ENCODE data around the gene LMAN1L.

The LMAN1L gene

DNA sequence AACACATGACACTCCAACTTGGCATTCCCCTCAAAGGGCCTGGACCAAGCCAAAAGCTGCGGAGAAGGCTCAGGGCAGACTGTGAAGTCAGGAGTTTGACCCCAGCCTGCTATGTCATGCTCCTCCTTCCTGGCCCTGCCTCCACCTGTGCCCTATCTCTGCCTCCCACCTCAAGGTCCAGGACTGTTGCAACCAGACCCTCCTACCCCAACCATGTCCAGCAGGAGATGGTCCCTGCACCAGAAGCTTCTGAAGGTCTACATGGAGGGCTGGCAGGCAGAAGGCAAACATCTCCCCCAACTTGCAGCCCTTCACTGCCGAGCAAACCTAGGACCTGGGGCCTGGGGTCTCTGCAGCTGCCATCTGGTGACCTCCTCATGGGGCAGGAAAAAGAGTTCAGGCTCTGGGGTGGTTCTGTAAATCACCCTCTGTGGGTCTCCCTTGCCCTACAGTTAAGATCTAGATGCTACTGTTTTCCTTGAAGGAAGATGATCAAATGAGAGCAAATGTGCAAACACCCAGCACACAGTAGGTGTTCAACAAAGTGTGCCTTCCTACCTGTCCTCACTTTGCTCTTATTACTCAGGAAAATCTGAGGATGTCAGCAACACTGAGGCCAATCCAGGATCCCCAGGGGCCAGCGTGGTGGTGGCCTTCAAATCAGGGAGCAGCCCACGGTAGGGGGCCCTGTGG, 42.3 kb upstream of the LMAN1L start:
- no peak overlapping the region for H3K4me3 ChIP-seq (ENCODE audit: control insufficient read depth, low read depth, low read length)
- TF ChIP-seq, protein P1, sequence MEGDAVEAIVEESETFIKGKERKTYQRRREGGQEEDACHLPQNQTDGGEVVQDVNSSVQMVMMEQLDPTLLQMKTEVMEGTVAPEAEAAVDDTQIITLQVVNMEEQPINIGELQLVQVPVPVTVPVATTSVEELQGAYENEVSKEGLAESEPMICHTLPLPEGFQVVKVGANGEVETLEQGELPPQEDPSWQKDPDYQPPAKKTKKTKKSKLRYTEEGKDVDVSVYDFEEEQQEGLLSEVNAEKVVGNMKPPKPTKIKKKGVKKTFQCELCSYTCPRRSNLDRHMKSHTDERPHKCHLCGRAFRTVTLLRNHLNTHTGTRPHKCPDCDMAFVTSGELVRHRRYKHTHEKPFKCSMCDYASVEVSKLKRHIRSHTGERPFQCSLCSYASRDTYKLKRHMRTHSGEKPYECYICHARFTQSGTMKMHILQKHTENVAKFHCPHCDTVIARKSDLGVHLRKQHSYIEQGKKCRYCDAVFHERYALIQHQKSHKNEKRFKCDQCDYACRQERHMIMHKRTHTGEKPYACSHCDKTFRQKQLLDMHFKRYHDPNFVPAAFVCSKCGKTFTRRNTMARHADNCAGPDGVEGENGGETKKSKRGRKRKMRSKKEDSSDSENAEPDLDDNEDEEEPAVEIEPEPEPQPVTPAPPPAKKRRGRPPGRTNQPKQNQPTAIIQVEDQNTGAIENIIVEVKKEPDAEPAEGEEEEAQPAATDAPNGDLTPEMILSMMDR (IDR thresholded peaks at IDR 0.05; ENCODE audit: control insufficient read depth, insufficient read depth, low read depth, low read length, missing control alignments) = no peak
- DNase-seq (ENCODE audit: low read depth) = no peak

DNA sequence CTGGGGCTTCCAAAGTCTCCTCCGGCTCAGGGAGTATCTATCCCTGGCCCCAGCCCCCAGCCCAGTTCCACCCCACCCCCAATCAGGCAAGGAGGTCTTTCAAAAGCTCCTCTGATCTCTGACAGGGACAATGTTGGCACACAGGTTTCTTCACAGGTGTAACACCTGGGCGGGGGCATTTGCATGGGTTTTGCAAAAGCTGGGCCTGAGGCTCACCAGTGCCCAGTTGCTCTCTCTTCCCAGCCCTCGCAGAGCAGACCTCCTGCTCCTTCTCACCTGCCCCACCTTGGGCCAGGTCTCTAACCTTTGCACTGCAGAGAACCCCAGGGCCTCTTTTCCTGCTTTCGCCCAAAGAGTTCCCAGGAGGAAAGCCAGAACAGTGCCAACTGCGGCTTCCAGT, 39.3 kb upstream of the LMAN1L start:
- no peak for DNase-seq (ENCODE audit: low read depth)
- TF ChIP-seq, protein P1 (IDR thresholded peaks at IDR 0.05; ENCODE audit: control insufficient read depth, insufficient read depth, low read depth, low read length, missing control alignments) = no peak
- no peak overlapping the region for H3K4me3 ChIP-seq (ENCODE audit: control insufficient read depth, low read depth, low read length)

DNA sequence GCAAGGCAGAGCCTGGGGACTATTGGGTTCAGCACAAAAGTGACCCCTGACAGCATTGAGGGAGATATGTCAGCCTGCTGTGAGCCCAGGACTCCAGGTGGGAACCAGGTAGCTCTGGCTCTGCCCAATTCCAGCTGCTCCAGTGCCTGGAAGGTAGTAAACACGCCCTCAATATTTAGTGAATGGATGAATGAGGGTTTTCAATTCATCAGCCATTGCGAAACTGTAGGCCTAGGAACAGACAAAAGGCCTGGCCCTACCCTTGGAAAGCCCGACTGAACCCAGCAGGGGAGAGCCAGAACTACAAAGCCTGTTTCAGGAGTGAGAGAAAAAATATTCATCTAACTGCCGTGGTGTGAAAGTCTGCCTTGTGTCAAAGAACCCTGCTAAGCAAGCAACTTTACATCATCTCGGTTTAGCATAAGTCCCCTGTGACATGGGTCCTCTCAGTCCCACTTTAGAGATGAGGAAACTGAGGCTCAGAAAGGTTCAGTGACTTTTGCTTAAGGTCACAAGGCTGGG, 38.8 kb upstream of the LMAN1L start:
- no peak overlapping the region for H3K4me3 ChIP-seq (ENCODE audit: control insufficient read depth, low read depth, low read length)
- TF ChIP-seq, protein P1 (IDR thresholded peaks at IDR 0.05; ENCODE audit: control insufficient read depth, insufficient read depth, low read depth, low read length, missing control alignments) = no peak
- DNase-seq (ENCODE audit: low read depth) = no peak

DNA sequence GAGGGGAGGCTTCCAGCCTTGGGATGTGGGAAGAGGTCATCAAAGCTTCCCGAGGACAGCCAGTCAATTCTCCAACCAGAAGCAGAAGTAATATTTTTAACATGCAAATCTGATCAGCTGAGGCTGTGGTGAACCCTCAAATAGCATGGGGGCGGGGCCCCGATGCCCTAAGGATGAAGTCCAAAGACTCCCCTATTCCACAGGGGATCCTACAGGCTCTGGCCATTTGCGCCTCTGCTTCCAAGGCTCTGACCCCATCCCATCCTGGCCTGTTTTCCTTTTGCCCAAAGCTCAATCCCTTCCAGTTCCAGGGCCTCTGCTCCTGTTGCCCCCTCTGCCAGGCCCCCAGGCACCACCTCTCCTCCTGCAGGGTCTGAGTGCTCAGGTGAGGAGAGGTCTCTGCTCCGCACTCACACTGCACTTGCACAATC, 37.5 kb upstream of the LMAN1L start:
- DNase-seq (ENCODE audit: low read depth) = no peak
- TF ChIP-seq, protein P1 (IDR thresholded peaks at IDR 0.05; ENCODE audit: control insufficient read depth, insufficient read depth, low read depth, low read length, missing control alignments) = no peak
- H3K4me3 ChIP-seq (ENCODE audit: control insufficient read depth, low read depth, low read length) = no peak overlapping the region

DNA sequence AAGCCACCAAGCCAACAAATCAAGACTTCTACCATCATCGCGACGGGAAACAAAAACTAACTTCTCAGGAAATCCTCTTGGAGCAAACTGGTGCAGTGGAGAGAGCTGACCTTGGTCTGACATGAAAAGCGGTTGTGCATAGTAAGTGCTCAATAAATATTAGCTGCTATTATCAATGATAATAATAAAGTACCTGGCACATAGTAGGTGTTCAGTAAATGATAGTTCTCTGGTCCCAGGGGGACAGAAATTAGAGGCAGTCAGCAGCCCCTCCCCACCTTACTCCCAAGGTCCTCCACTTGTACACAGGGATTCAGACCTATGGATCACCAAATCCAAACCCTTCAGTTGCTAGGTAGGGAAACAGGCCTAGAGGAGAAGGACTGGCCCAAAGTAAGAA, 36.7 kb upstream of the LMAN1L start:
- H3K4me3 ChIP-seq (ENCODE audit: control insufficient read depth, low read depth, low read length) = no peak overlapping the region
- TF ChIP-seq, protein P1 (IDR thresholded peaks at IDR 0.05; ENCODE audit: control insufficient read depth, insufficient read depth, low read depth, low read length, missing control alignments) = no peak
- no peak for DNase-seq (ENCODE audit: low read depth)

DNA sequence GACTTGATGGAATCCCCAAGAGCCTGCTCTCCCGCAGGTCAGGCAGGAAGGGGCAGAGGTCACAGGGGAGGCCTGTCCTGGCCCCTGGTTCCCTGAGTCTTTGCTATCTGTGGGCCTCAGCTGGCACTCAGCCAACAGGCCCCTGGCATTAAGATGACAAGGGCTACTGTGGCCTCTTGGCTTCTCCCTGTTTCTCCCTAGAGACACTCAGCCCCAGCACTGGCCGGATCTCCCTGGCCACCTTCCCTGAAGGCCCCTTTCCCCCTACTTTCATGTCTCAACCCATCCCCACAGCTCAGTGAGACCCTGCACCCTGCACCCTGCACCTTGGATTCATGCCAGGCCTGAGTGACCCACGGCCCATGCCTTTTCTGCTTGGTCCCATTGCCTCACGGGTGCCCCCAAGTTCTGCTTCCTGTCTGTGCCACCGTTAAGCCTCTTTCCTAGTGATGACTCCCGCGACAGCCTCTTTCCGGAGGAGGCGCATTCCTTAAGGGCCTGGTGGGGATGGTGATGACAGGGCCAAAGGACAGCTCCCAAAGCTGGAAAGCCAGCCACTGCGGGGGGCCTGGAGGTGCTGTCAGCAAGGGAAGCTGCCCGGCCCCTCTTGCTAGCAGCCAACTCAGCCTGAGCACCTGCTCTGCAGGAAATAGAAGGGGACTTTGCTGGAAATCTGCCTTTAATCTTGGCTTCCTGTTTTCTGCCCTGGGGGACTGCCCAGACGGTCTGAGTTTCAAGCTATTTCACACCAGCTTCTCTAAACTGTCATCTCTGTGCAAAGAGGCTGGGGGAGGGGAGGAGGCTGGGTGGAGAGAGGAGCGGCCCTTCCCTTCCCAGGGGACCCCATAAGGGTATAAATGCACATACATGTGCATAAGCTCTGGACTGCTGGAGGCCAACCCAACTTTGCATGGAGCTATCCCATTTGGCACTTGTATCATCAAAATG, 35.5 kb upstream of the LMAN1L start:
- H3K4me3 ChIP-seq (ENCODE audit: control insufficient read depth, low read depth, low read length) = no peak overlapping the region
- DNase-seq (ENCODE audit: low read depth) = no peak
- TF ChIP-seq, protein P1 (IDR thresholded peaks at IDR 0.05; ENCODE audit: control insufficient read depth, insufficient read depth, low read depth, low read length, missing control alignments) = no peak
